ENCODE measurements around the gene ADCY4. TPM values are rescaled to one million over a fixed set of nuclear protein-coding genes. Genes with fewer than 3 reads are reported as not detected.

ADCY4 gene
- total RNA-seq, 1 donor from 2014 or later, result 26.5 TPM

DNA sequence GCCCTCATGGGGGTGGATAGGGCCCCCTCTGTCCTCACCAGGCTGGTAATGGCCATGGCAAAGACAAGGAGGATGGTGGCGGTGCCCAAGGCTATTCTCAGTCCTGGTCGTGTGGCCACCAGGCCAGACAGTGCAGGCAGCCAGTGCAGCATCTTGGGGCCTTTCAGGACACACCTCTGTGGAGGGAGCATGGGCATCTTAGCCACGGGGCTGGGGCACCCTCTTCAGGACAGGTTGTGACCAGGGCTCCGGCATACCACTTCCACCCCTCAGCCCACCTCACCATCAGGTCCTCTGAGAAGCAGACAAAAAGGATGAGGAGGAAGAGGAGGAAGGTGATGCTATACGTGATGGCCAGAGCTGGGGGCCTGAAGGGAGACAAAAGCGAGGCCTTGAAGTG lies 10.8 kb downstream of the ADCY4 start:
- ATAC-seq (no peak), DNase-seq (no peak)
- intact Hi-C loops (cut with micrococcal nuclease), result no loop called here

- intact Hi-C loops (cut with micrococcal nuclease), result no loop called here
- DNase-seq (no peak), ATAC-seq (no peak)
Observed at GRCh38 chr14:24323341-24323740, 11.5 kb downstream of the ADCY4 start.

DNA sequence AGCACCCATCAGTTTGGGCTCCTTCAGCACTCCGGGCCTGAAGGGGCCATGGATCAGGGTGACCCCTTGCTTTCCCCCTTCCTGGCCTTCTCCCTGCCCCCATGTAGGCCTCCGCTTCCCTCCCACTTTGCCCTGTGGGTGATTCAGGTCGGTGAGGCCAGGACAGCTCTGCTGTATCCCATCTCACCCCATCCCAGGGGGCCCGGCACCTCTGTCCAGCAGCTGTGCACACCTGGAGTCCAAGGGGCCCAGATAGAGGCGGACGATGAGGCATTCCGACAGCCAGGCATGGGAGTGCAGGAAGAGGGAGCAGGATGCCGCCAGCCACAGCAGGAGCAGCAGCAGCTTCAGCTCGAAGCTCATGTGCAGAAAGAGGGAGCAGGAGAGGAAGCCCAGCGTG lies 12.2 kb downstream of the ADCY4 start:
- intact Hi-C loops (cut with micrococcal nuclease), result no loop called here
- DNase-seq (no peak), ATAC-seq (no peak)

DNA sequence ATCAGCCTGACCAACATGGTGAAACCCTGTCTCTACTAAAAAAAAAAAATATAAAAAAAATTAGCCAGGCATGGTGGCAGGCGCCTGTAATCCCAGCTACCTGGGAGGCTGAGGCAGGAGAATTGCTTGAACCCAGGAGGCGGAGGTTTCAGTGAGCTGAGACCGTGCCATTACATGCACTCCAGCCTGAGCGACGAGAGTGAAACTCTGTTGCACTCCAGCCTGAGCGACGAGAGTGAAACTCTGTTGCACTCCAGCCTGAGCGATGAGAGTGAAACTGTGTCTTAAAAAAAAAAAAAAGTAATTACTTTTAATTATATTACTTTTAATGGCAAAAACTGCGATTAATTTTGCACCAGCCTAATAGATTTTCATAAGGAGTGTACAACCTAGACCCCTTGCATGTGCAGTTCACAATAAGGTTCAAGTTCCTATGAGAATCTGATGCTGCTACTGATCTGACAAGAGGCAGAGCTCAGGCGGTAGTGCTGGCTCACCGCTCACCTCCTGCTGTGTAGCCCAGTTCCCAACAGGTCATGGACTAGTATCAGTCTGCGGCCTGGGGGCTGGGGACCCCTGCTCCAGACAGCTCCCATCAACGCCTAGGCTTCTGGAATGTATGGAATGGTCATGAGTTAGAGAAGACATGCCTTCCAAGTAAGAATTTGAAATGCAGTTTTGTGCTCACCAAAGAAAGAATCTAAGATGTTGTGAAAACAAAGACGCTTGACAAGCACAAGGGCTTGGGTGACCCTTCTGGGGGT lies 13.5 kb downstream of the ADCY4 start:
- DNase-seq, result no peak
- intact Hi-C loops (cut with micrococcal nuclease), result no loop called here
- ATAC-seq, result no peak

- intact Hi-C loops (cut with micrococcal nuclease), result no loop called here
- DNase-seq, result no peak
- ATAC-seq, result no peak
Observed at GRCh38 chr14:24317141-24317928, 17.5 kb downstream of the ADCY4 start.

- no peak for ATAC-seq
- intact Hi-C loops (cut with micrococcal nuclease), result no loop called here
- DNase-seq, result no peak
Observed at GRCh38 chr14:24316597-24316950, 18.3 kb downstream of the ADCY4 start.

- DNase-seq (peak; percentile 76), ATAC-seq (peak; percentile 51)
- intact Hi-C loops (cut with micrococcal nuclease), result no loop called here
Observed at GRCh38 chr14:24315807-24316596, 18.9 kb downstream of the ADCY4 start.

DNA sequence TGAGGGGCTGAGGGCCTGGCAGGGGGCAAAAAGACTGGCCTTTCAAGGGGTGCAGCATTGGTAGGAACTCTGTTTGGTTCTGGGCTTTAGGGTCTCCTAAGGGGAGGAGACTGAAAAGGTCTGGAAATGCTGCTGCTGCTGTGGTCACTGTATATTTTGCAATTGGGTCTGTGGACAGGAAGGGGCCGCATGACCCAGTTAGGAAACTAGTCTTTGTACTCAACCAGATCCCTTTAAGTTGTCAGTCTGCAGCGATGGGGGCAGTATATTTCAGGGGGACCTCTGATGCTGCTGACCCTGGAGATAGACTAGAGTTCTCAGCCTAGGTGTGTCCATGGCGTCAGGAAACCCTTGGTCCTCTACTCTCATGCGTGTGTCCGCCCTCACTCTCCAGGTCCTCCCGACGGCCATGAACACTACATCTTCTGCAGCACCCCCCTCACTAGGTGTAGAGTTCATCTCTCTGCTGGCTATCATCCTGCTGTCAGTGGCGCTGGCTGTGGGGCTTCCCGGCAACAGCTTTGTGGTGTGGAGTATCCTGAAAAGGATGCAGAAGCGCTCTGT lies 19.5 kb downstream of the ADCY4 start:
- no peak for ATAC-seq
- DNase-seq, result no peak
- intact Hi-C loops (cut with micrococcal nuclease), result no loop called here

DNA sequence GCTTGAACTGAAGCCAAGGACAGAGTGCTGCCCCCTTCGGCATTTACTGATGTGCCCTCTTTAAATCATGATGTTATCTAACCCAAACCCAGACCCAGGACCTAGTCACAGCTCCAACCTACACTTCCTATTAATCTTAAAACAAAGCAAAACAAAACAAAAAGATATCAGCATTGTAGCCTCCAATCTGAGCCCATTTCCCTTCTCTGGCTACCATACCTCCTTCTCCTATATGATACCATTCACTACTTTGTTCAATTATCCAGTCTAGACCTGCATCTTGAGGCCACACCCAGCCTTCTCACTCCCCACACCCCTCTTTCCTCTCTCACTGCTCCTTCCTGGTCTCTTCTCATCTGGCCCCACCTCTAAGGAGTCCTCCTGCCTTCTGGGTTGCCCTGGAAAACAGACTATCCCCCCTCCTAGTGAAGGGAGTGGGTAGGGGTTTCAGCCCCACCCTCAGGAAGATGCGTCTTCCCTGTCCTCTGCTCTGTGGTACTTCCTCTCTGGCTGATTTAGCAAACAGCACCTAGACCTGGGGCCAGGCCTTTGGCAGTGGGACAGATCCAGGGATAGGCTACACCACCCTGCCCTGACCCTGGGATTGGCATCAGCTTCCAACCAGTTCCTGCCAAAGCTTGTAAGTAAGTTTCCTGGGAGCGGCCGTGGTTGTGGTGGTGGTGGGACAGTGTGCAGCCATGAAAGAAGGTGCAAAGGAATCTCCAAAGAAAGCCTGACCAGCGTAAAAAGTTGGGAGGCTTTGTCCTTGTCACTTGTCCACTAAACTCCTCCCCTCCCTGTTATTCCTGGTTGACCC lies 20.3 kb downstream of the ADCY4 start:
- no peak for ATAC-seq
- DNase-seq, result no peak
- intact Hi-C loops (cut with micrococcal nuclease), result no loop called here

- ATAC-seq (no peak), DNase-seq (no peak)
- intact Hi-C loops (cut with micrococcal nuclease), result no loop called here
Observed at GRCh38 chr14:24313913-24314312, 21.0 kb downstream of the ADCY4 start.

GRCh38 chr14:24312736-24313507 lies 21.9 kb downstream of the ADCY4 start:
- ATAC-seq (no peak), DNase-seq (no peak)
- intact Hi-C loops (cut with micrococcal nuclease), result no loop called here

GRCh38 chr14:24311837-24312615 lies 22.8 kb downstream of the ADCY4 start:
- ATAC-seq (no peak), DNase-seq (no peak)
- intact Hi-C loops (cut with micrococcal nuclease), result no loop called here

DNA sequence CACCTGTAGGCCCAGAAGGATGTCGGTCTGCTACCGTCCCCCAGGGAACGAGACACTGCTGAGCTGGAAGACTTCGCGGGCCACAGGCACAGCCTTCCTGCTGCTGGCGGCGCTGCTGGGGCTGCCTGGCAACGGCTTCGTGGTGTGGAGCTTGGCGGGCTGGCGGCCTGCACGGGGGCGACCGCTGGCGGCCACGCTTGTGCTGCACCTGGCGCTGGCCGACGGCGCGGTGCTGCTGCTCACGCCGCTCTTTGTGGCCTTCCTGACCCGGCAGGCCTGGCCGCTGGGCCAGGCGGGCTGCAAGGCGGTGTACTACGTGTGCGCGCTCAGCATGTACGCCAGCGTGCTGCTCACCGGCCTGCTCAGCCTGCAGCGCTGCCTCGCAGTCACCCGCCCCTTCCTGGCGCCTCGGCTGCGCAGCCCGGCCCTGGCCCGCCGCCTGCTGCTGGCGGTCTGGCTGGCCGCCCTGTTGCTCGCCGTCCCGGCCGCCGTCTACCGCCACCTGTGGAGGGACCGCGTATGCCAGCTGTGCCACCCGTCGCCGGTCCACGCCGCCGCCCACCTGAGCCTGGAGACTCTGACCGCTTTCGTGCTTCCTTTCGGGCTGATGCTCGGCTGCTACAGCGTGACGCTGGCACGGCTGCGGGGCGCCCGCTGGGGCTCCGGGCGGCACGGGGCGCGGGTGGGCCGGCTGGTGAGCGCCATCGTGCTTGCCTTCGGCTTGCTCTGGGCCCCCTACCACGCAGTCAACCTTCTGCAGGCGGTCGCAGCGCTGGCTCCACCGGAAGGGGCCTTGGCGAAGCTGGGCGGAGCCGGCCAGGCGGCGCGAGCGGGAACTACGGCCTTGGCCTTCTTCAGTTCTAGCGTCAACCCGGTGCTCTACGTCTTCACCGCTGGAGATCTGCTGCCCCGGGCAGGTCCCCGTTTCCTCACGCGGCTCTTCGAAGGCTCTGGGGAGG lies 23.9 kb downstream of the ADCY4 start, which contains the start of gene LTB4R:
LTB4R (plus strand) TSS at position 857 of the 959 bp plus-strand sequence. CDS start 4,150 bp downstream, outside the sequence.
- DNase-seq, result peak; percentile 87
- intact Hi-C loops (cut with micrococcal nuclease), result no loop called here

DNA sequence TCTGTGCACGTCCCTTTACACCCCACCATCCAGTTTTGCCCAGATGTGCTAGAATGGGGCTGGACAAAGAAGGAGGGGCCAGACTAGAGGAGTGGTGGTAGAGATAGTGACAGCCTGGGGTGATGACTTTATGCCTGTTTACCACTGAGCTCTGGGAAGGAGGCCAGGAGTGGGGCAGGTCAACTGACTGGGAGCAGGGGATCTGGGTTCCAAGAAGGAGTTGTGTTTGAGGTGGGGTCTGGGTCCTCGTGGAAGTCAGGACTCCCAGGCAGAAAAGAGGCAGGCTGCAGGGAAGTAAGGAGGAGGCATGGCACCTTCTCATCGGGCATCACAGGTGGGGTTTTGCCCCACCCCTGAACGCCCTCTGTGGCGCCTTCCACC lies 24.6 kb downstream of the ADCY4 start:
- ATAC-seq (peak; percentile 0), DNase-seq (no peak)
- intact Hi-C loops (cut with micrococcal nuclease), result no loop called here

More for the DNA sequence above, 23.9 kb downstream of the ADCY4 start, which contains the start of gene LTB4R:
- ATAC-seq, result peak; percentile 87

GRCh38 chr14:24309538-24310264 lies 25.2 kb downstream of the ADCY4 start, which contains the start of gene LTB4R2:
Gene LTB4R2 (plus strand): TSS chr14:24310140. CDS start chr14:24310665, 525 bp downstream.
- no peak for DNase-seq
- no peak for ATAC-seq
- intact Hi-C loops (cut with micrococcal nuclease), result no loop called here

All from left ventricle myocardium superior (tissue), 1 donor.